Astrocyte of the cerebellum (primary cell): Measurements from ENCODE around the gene IGSF23.
"Not testable (repeated sequence)": the region's sequence is repeated elsewhere in the genome, so short reads cannot be mapped to it uniquely, and the experiment has no call there.

Source experiments
- DNase-seq: peaks from one replicate; pipeline ENCODE4 v3.0.0-alpha.2; 2011; ENCODE audit warnings: low read depth
- H3K4me3 ChIP-seq: 2 replicates; pipeline ENCODE4 v1.5.1; 2011; ENCODE audit warnings: mild to moderate bottlenecking, low read depth, low read length, moderate library complexity
- in situ Hi-C: cut with HindIII; loops from 2 replicates; pipeline ENCODE4 v1.10.0; 2017; ENCODE audit warnings: low sequenced_read_pairs
- TF ChIP-seq, protein P1 (sequence below): IDR thresholded peaks from 2 replicates; pipeline ENCODE4 v1.5.1; 2012; ENCODE audit warnings: low read length, low read depth, moderate library complexity, mild to moderate bottlenecking; ENCODE audit errors: missing control alignments

Gene IGSF23

DNA sequence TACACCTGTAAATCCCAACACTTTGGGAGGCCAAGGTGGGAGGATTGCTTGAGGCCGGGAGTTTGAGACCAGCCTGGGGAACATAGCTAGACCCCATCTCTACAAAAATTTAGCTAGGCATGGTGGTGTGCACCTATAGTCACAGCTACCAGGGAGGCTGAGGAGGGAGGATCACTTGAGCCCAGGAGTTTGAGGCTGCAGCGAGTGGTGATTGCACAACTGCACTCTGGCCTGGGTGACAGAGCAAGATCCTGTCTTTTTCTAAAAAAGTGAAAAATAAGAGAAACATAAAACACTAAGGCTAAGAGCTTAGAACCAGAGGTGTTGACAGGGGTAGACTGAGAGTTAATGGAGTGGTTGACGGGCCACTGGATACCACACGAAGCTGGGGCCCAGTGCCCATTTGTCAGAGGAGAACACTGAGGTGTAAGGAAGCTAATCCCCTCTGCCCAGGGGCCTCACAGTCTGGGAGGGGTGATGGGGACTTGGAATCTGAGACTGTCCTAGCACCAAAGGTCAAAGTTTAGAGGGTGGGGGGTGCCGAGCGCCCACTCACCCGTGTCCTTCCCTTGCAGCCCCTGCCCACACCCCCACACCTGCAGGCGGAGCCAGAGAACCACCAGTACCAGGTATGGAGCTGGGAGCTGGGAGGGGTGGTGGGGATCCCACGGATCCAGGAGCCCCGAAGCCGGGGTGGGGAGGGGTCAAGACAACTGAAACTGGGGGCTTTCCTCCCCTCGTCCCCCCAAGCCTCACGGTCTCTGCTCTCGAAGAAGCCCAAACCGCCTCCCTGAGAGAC is 68.8 kb downstream of the IGSF23 start:
- TF ChIP-seq, protein P1, sequence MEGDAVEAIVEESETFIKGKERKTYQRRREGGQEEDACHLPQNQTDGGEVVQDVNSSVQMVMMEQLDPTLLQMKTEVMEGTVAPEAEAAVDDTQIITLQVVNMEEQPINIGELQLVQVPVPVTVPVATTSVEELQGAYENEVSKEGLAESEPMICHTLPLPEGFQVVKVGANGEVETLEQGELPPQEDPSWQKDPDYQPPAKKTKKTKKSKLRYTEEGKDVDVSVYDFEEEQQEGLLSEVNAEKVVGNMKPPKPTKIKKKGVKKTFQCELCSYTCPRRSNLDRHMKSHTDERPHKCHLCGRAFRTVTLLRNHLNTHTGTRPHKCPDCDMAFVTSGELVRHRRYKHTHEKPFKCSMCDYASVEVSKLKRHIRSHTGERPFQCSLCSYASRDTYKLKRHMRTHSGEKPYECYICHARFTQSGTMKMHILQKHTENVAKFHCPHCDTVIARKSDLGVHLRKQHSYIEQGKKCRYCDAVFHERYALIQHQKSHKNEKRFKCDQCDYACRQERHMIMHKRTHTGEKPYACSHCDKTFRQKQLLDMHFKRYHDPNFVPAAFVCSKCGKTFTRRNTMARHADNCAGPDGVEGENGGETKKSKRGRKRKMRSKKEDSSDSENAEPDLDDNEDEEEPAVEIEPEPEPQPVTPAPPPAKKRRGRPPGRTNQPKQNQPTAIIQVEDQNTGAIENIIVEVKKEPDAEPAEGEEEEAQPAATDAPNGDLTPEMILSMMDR = no peak
- in situ Hi-C loops = no loop called here
- DNase-seq = no peak
- no peak overlapping the region for H3K4me3 ChIP-seq

DNA sequence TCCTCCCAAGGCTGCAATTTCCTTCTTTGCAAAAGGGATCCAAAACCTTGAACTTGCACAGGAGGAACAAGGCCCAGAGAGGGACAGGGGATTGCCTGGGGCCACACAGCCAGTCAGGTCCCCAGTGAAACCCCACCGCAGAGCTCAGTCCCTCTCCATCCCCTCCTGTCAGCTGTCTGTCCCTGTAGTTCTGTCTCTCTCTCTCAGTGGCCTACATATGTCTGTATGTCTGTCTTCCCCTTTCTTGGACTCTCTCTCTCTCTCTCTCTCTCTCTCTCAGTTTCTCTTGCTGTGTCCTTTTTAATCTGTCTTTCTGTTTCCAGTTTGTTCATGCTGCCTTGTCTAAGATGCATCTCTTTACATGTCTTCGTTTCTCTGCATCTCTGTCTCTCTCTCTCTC is 69.4 kb downstream of the IGSF23 start:
- TF ChIP-seq, protein P1 = no peak
- in situ Hi-C loops = no loop called here
- H3K4me3 ChIP-seq = no peak overlapping the region

GRCh38 chr19:44683434-44684210 is 70.3 kb downstream of the IGSF23 start:
- DNase-seq = no peak
- in situ Hi-C loops = no loop called here
- TF ChIP-seq, protein P1 = no peak

More for the DNA sequence above, 69.4 kb downstream of the IGSF23 start:
- no peak for DNase-seq

GRCh38 chr19:44684396-44684795 is 71.0 kb downstream of the IGSF23 start:
- in situ Hi-C loops, DNase-seq, H3K4me3 ChIP-seq: not testable (repeated sequence)

More at GRCh38 chr19:44683434-44684210, 70.3 kb downstream of the IGSF23 start:
- no peak overlapping the region for H3K4me3 ChIP-seq

- in situ Hi-C loops = no loop called here
- no peak overlapping the region for H3K4me3 ChIP-seq
- peak; percentile 42 for DNase-seq
- TF ChIP-seq, protein P1 = no peak
Measured at GRCh38 chr19:44684892-44685863, 71.8 kb downstream of the IGSF23 start.

- no peak for DNase-seq
- H3K4me3 ChIP-seq = no peak overlapping the region
- TF ChIP-seq, protein P1 = no peak
- in situ Hi-C loops = no loop called here
Measured at GRCh38 chr19:44685877-44686276, 72.5 kb downstream of the IGSF23 start.
